DOHH2 (cell line): Measurements from ENCODE around the gene ALK.

Experiments used
- H3F3A ChIP-seq: fragments of 200-600 bp; sonication (generic), shearing (Covaris generic); 2 replicates; pipeline ENCODE4 v1.6.0; 2016; ENCODE audit warnings: antibody characterized with exemption, mild to moderate bottlenecking; ENCODE audit not compliant: control insufficient read depth, insufficient read depth
- H3K27ac ChIP-seq: fragments of 200-600 bp; sonication (generic); 2 replicates; pipeline ENCODE4 v1.5.1; 2014; ENCODE audit warnings: low read depth, mild to moderate bottlenecking, low read length, moderate library complexity
- H3K27me3 ChIP-seq: fragments of 200-600 bp; sonication (generic); 2 replicates; pipeline ENCODE4 v1.6.1; 2014; ENCODE audit warnings: mild to moderate bottlenecking, low read length, mixed read lengths; ENCODE audit not compliant: control insufficient read depth
- H3K36me3 ChIP-seq: fragments of 200-600 bp; sonication (generic); 2 replicates; pipeline ENCODE4 v1.6.1; 2014; ENCODE audit warnings: mild to moderate bottlenecking, low read length, moderate library complexity, mixed read lengths; ENCODE audit not compliant: control insufficient read depth
- H3K4me1 ChIP-seq: fragments of 200-600 bp; sonication (generic); 2 replicates; pipeline ENCODE4 v1.6.1; 2014; ENCODE audit warnings: mild to moderate bottlenecking, low read length, mixed read lengths; ENCODE audit not compliant: control insufficient read depth
- H3K4me2 ChIP-seq: fragments of 200-600 bp; sonication (generic); 2 replicates; pipeline ENCODE4 v1.6.0; 2014; ENCODE audit warnings: mild to moderate bottlenecking, low read length, moderate library complexity
- H3K4me3 ChIP-seq: fragments of 200-600 bp; sonication (generic); 2 replicates; pipeline ENCODE4 v1.5.1; 2014; ENCODE audit warnings: mild to moderate bottlenecking, low read length, mixed read lengths
- H3K79me2 ChIP-seq: fragments of 200-600 bp; sonication (generic); 2 replicates; pipeline ENCODE4 v1.6.1; 2014; ENCODE audit warnings: mild to moderate bottlenecking, low read length, mixed read lengths; ENCODE audit not compliant: control insufficient read depth
- H3K9me2 ChIP-seq: fragments of 200-600 bp; sonication (generic); replicated peaks from 2 replicates; pipeline ENCODE4 v1.6.1; 2014; ENCODE audit warnings: mild to moderate bottlenecking, low read length, mixed read lengths; ENCODE audit not compliant: control insufficient read depth
- H3K9me3 ChIP-seq: fragments of 200-600 bp; sonication (generic); 2 replicates; pipeline ENCODE4 v1.6.1; 2014; ENCODE audit warnings: antibody characterized with exemption, low read length, mixed read lengths; ENCODE audit not compliant: control insufficient read depth, insufficient read depth
- H4K20me1 ChIP-seq: fragments of 200-600 bp; sonication (generic); 2 replicates; pipeline ENCODE4 v1.6.0; 2014; ENCODE audit warnings: low read depth, mild to moderate bottlenecking, antibody characterized with exemption, low read length, moderate library complexity; ENCODE audit not compliant: control insufficient read depth, insufficient read depth
- CTCF ChIP-seq: fragments of 200-600 bp; sonication (generic); IDR thresholded peaks from one replicate; pipeline ENCODE4 v1.5.1; 2014; ENCODE audit warnings: antibody characterized with exemption, mild to moderate bottlenecking, low read depth, low read length; ENCODE audit not compliant: poor library complexity, severe bottlenecking
- EZH2phosphoT487 ChIP-seq: fragments of 200-600 bp; sonication (generic); IDR thresholded peaks from 2 replicates; pipeline ENCODE4 v1.6.1; 2017; ENCODE audit warnings: borderline replicate concordance, mild to moderate bottlenecking, antibody characterized with exemption, low read length, moderate library complexity, mixed read lengths

The ALK gene

GRCh38 chr2:29596584-29596983, 324.8 kb downstream of the ALK start:
- Histone ChIP-seq H3K4me3 (no peak overlapping the region), H3K9me3 (no peaks in the 10 kb centered on the region), H3K79me2 (no peaks in the 10 kb centered on the region), H3K36me3 (no peaks in the 10 kb centered on the region), H4K20me1 (no peaks in the 10 kb centered on the region), H3K4me2 (no peak overlapping the region), H3K9me2 (no peaks in the 10 kb centered on the region), H3K4me1 (no peaks in the 10 kb centered on the region), H3F3A (no peaks in the 10 kb centered on the region), H3K27me3 (no peaks in the 10 kb centered on the region), H3K27ac (no peak overlapping the region)
- no peak for TF ChIP-seq CTCF
- no peak for TF ChIP-seq EZH2phosphoT487

- Histone ChIP-seq H3K9me3 (no peaks in the 10 kb centered on the region), H3K4me2 (no peak overlapping the region), H3K27ac (no peak overlapping the region), H3K9me2 (no peaks in the 10 kb centered on the region), H3K36me3 (no peaks in the 10 kb centered on the region), H3K79me2 (no peaks in the 10 kb centered on the region), H3K4me1 (no peaks in the 10 kb centered on the region), H4K20me1 (no peaks in the 10 kb centered on the region), H3K27me3 (no peaks in the 10 kb centered on the region), H3K4me3 (no peak overlapping the region), H3F3A (no peaks in the 10 kb centered on the region)
- TF ChIP-seq EZH2phosphoT487 = no peak
- TF ChIP-seq CTCF = no peak
These were observed 329.8 kb downstream of the ALK start for GRCh38 chr2:29591600-29591999.

GRCh38 chr2:29590211-29590610, 331.2 kb downstream of the ALK start:
- Histone ChIP-seq H3K9me2 (no peaks in the 10 kb centered on the region), H3K27ac (no peak overlapping the region), H3K9me3 (no peaks in the 10 kb centered on the region), H3F3A (no peaks in the 10 kb centered on the region), H3K27me3 (no peaks in the 10 kb centered on the region), H4K20me1 (no peaks in the 10 kb centered on the region), H3K4me2 (no peak overlapping the region), H3K4me1 (no peaks in the 10 kb centered on the region), H3K4me3 (no peak overlapping the region), H3K79me2 (no peaks in the 10 kb centered on the region), H3K36me3 (no peaks in the 10 kb centered on the region)
- TF ChIP-seq EZH2phosphoT487 (no peak), CTCF (no peak)
